NCI-H146 treated with DMSO at 0.1 percent for 48 hours (cell line): Measurements from ENCODE around the gene CTSL.
"Not testable (repeated sequence)": the region's sequence is repeated elsewhere in the genome, so short reads cannot be mapped to it uniquely, and the experiment has no call there.

Experiments
- DNase-seq: peaks from one replicate; lab custom pipeline; 2025; ENCODE audit not compliant: unreplicated experiment; lab: John Stamatoyannopoulos, UW

CTSL gene

DNA sequence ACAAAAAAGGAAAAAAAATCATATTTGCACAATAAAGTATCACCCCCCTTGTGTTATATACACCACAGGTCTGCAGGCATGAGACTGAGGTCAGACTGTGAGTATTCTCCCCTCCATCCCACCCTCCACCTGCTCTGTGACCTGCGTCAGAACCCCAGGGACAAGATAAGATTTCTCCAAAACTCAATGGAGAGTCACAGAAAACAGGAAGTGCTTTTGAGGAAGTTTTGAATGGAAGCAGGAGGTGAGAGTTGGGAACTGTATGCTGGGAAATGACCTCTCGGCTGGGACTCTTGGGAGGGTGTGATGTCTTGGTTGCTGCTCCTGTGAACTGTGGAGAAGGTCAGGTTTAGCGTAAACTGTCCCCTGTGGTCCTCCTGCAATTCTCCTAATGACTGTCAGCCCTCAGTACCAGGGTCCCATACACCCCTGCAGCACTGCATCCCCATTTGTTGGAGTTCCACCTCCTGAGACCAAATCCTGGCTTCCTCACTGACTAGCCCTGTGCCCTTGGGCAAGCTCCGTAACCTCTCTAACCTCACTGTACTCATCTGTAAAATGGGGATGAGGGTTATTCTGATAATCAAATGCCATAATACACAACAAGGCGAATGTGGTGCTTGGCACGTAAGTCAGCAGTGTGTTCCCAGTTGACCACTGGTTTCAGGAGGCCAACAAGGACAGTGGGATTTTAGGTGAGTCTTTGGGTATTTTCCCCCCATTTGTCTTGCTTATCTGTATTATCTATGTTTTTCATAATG lies 6.9 kb upstream of the CTSL start:
- no peak for DNase-seq

DNA sequence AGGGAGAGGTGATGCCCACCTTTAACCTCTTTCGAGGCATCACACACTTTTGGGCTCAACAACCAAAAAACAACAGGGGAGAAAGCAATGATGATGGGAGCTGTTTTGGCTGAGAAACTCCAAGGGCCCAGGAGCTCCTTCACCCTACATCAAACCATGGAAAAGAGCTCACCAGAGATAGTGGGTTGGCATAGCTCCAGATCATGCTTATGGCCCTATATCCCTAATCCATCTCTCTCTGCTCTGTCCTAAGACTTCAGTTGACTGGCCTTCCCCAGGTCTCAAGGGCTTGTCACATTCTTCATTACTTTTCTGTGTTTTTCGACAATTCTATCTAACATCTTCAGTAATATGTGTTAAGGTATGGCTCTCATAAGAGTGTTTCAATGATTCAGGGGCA lies 5.7 kb upstream of the CTSL start:
- no peak for DNase-seq

DNA sequence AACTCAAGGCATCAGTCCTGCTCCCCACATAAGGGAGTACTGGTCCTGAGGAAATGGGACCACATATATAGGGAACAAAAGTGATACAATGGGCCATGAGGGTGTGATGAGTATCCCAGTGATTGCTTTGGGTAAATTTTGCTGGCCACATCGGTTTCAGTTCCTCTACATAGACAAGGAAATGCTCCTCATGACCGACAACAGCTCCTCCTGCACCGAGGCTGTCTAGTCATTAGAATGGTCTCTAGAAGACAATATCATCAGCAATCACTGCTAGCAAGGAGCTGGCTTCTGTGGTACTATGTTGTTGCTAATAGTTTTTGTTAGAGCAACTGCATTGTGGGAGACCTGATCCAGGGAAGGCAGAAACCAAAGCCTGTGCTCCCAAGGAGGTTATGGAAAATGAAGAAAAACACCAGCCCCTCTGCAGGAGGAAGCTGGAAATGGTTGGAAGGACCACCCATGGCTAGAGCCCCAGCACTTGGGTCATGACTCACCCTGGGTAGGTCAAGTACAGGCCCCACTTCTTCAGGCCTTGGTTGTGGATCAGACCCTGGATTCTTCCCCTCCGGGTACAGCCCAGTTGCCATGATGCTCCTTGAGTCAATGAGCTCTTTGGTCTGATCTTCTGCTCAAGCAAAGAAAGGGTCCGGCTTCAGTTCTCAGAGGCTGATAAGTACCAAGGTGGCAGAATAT lies 3.4 kb upstream of the CTSL start:
- DNase-seq = no peak

DNA sequence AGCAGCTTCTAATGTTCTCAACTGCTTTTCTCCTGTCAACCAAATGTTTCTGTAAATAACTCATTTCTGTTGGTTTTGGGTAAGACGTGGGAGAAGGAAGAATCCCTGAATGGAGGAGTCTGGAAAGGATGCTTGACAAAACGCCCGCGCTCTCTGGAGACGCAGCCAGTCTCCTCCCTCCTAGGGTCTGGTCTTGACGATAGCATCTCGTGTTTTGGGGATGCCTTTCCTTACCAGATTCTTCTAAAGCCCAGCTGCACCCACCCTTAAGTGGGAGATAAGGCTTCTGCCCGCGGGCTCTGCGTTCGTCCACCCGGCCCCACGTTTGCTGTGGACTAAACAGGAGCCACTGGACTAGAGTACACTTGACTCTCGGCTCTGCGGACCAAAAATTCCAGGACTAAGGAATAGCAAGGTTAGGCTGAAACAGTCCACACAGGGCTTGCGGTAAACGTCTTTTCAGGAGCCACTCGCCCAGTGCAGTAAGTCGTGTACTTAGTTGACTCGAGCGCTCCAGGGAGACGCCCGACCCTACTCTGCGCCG lies 491 bp upstream of the CTSL start:
- no peak for DNase-seq

DNA sequence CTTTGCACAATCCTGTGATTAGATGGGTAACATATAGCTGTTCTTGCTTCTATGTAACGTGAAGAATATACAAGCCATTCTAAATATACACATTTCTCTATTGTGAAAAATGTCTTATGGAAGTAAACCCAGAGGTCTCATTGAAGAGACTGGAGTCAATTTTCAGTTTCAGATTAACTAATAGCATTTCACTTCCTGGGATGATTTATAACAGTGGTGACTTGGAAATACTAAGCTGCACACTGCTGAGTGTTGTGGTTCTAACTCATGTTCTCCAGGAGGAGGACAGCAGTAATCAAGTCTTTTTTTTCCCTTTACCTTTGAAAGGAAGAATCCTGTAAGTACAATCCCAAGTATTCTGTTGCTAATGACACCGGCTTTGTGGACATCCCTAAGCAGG lies 3.3 kb downstream of the CTSL start:
- no peak for DNase-seq

DNA sequence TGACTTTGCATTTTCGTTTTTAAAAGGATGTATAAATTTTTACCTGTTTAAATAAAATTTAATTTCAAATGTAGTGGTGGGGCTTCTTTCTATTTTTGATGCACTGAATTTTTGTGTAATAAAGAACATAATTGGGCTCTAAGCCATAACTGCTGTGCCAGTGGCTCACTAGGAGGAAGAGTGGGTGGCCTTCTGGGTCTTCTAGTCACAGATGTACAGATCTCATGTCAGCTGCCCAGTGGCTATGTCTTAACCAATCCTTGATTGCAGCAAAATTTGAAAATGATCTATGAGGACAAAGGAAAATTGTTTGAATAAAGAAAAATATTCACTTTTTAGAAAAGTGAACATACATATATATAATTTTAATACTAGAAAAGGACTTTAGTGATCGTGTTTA lies 5.4 kb downstream of the CTSL start:
- no peak for DNase-seq

DNA sequence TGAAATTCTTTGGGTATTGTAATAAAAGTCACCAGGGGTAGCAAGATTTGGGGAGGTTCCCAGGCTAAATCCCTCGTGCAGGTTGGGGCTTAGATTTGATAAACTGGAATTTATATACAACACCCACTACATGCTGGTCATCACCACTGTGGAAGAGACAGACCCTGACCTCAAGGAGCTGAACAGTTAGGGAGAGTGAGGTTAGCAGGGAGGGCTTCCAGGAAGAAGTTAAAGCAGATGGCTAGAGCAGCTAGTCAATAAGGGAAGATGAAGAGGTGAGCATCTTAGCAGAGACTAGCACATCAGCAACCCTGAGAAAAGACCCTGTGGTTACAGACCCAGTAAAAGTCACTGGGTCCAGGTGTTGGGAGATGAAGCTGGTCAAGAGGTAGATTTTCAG lies 6.4 kb downstream of the CTSL start:
- no peak for DNase-seq

DNA sequence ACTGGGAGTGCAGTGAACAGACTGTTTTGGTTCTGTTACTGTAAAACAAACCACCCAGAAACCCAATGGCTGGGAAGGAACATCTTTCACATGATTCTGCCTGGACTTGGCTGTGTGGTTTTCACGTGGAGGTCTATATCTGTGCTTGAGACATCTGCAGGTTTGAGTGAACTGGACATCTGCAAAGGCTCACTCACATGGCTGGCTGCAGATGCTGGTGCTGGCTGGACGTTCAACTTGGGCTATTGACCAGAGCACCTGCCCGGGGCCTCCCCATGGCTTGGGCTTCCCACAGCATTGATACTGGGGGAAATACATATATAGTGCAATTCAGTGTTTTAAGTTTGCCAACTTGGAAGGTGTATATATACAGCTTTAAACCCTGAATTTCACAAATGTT lies 6.8 kb downstream of the CTSL start:
- no peak for DNase-seq

DNA sequence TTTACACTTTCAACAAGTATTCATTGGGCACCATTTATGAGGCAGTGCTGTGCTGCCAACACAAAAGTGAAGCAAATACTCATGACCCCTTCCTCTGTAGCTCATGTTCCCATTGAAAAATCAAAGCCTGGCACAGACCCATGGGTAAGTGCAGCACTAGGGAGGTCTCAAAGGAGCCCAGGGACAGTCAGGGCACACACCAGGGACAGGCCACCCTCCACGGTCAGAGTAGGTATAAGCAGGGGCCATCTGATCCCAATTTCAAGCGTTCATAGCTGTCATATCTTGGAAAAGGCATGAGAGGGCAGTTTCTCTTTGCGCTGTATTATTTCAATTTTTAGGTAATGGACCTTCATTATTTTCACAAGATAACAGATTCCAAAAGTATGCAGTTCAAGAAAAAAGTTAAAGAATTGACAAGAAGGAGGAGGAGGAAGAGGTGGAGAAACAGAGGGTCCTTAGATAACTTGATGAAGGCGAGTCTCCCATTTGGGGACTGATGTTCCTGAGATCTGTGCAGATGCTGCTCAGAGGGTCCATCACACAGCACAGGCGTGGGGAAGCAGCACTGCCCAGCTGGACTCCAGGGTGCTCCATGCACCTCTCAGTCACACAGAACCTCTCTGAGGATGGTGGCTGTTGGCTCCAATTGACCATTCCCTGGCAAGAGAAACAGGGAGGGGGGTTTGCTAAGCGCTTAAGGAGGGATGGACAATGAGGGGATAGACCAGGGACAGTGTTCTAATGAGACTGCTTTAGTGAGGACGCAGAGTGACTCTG lies 7.5 kb downstream of the CTSL start:
- DNase-seq = no peak

DNA sequence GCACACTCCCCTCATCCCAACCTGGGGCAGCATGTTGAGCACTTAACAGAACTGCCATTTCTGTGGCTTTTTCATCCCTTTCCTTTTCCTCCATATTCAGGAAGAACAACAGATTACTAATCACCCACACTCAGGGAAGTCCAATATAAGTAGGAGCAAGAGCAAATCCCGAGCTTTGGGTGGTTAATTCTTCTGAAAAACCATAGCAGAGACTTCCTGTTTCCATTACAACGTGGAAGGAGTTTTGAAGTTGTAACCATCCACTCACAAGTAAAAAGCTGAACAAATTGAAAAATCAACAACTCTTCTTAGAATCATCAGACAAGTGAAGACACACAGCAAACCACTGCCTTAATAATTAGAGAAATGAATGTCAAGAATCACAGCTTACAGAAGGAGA lies 8.2 kb downstream of the CTSL start:
- no peak for DNase-seq

DNA sequence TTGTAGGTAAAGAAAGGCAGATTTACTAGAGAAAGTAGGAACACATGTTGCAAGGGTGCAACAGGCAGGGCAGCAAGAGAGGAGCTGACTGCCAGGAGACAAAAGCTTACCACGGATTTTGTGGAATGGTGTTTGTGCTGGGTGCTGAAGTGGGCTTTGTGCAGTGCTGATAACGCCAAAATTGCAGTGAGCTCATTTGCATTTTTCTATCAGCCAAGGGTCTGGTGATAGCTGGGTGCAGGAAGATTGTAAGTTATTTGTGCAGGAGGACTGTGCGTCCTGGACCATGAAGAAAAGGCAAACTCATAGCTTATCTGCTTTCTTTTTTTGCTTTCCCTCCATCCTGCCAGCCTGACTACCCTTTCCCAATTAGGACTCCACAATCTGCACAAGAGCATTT lies 13.6 kb downstream of the CTSL start:
- DNase-seq = no peak

DNA sequence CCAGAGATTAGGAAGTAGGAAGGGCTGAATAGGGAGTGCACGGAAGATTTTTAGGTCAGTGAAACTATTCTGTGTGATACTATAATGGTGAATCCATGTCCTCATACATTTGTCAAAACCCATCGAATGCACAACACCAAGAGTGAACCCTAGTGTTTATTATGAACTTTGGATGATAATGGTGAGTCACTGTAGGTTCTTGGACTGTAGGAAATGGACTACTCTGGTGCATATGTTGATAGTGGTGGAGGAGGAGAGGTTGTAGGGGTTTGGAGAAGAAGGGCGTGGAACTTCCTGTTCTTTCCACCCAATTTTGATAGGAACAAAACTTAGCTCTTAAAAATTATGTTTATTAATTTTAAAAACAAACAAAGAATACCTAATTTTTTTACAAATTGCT lies 14.3 kb downstream of the CTSL start:
- DNase-seq = no peak

DNA sequence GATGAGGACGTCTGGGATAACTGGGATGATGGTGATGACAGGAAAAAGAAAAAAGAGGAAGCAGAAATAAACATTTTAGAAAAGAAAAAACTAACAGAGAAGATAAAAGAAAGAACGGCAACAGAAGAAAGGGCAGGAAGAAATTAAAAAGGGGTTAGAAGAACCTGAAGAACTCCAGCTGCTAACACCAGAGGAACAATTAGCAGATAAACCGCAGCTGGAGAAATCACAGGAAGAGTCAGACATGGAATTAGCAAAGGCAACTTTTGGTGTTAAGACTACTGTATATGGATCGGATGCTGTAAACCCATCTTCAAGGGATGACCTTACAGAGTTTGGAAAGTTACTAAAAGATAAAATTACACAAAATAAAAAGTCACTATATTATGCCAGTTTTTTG lies 15.4 kb downstream of the CTSL start:
- no peak for DNase-seq

DNA sequence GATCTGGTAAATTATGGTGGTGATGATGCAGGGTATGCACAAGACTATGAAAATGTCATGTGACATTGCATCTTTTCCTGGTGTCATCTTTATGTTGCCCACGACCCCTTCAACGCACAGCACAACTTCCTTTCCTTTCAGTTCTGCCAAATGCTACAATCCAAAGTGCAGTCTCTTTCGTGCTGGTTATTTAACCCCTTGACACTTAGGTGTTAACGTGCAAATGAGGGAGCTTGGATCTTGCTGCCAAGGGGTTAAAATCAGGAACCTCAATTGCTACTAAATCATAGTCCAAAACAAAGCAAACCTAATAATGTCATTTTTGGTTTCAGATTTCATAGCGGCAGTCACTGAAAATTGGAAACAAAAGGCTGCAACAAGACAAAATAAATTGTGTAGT lies 16.0 kb downstream of the CTSL start:
- no peak for DNase-seq

DNA sequence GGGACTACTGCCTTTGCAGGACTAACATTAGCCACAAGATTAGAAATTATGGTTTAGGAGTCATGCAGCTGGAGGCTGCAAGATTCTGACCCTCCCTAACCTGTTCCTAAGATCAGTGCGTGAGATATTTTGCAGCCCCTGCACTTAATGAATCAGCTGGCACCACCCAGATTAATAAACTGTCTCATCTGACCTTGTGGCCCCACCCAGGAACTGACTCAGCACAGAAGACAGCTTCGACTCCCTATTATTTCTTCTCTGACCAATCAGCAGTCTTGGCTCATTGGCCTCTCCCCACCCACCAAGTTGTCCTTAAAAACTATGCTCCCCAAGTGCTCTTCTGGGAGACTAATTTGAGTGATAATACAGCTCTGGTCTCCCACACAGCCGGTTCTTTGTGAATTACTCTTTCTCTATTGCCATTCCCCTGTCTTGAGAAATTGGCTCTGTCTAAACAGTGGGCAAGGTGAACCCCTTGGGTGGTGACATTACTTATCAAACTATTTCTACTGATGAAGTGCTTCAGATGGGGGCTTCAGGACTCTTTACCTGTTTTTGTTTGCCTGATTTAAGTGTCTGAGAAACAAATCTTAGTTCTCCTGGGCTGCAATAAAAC lies 17.0 kb downstream of the CTSL start:
- no peak for DNase-seq

DNA sequence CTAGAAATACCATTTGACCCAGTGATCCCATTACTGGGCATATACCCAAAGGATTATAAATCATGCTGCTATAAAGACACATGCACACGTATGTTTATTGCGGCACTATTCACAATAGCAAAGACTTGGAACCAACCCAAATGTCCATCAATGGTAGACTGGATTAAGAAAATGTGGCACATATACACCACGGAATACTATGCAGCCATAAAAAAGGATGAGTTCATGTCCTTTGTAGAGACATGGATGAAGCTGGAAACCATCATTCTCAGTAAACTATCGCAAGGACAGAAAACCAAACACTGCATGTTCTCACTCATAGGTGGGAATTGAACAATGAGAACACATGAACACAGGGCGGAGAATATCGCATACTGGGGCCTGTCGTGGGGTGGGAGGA lies 18.3 kb downstream of the CTSL start:
- DNase-seq = not testable (repeated sequence)

DNA sequence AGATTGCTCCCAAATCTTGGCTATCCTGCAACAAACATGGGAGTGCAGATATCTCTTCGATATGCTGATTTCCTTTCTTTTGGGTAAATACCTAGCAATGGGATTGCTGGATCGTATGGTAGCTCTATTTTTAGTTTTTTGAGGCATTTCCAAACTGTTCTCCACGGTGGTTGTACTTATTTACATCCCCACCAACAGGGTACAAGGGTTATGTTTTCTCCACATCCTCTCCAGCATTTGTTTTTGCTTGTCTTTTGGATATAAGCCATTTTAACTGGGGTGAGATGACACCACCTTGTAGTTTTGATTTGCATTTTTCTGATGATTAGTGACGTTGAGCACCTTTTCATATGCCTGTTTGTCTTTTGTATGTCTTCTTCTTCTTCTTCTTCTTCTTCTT lies 20.3 kb downstream of the CTSL start:
- DNase-seq = no peak

DNA sequence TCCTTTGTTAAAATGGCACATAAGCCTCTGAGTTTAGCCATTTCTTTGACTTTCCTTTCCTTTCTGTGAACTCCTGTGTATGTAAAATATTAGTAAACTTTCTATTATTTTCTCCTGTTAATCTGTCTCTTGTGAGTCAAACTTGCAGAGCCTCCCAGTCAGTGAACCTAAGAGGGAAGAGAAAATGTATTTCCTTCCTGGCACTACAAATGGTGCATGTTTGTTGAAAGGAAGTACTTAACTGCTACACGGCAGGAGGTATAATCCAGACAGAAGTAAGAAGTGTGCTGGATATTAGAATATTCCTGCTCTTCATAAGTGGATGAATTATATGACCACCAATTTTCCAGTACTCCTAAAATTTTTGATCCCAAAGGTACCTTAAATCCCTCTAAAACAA lies 23.0 kb downstream of the CTSL start:
- DNase-seq = no peak

DNA sequence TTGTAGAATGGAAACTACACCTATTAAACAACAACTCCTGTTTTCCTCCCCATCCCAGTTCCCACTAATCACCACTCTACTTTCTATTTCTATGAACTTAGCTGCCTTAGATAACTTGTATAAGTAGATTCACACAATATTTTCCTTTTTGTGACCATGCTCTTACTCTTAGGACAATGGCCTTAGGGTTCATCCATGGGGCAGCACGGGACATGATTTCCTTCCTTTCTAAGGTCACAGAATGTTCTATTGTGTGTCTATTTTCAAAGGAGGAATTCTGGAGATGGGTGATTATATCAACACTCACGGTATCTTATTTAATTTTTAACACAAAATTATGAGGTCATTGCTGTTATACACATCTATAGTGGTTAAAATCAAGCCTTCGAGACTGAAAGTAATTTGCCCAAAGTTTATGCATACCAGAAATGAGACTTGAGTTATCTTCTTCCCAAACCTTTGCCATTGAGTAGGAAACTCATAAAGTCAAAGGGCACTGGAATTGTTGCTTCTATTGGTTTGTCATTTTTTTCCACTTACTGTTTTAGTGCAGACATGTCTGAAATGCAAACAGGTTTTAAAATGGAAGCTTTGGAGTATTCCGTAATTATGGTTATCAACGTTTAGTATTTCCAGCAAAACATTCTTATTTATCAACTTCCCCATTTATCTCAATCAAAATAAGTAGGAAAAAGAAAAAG lies 23.6 kb downstream of the CTSL start:
- DNase-seq = no peak

DNA sequence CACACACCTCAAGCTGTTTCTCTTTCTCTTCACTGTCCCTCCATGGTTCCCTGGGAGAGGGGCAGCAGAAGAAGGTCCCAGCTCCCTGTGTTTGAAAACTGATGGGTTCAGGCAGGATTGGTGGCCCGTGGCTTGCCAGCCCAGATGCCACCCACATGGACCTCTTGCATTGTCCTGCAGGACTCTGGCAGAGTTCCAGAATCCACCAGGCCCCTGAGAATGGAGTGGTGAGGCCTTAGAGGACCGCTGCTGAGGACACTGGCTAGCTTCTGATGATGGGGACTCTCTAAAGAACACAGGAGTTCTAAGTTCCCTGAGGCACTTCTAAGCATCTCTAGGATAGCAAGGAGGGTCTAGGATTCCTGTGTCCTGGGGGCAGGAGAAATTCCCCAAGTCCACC lies 24.8 kb downstream of the CTSL start:
- DNase-seq = no peak

DNA sequence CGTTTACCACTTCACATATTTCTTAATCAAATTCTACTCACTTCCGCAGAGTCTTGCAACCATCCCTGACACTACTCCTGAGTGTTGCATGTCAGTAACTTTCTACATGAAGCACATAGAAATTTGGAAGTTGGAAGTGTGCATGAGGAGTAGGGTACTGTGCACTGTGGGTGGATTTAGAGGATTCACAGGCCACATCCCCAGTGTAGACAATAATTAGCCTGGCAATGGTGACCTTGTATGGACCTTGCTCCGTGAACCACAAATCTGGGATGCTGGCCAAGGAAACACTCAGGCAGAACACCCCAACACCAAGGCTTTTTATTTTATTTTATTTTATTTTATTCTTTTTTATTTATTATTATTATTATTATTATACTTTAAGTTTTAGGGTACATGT lies 25.5 kb downstream of the CTSL start:
- no peak for DNase-seq
